ENCODE data around the gene CA11.

The CA11 gene

DNA sequence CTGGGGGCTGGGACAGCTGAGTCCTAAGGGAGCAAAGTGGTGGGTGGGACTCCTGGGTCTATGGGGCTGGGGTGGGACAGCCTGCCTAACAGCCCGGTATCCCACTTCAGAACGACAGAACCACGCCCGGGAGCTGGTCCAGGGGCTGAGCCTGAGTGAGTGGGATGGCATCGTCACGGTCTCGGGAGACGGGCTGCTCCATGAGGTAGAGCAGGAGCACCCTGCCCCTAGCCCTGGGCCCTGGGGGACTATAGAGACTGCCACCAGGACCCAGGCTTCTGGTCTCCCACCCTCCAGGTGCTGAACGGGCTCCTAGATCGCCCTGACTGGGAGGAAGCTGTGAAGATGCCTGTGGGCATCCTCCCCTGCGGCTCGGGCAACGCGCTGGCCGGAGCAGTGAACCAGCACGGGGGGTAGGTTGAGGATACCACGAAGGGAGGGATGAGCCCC lies 18.1 kb downstream of the CA11 start:
- DNase-seq, result no peak

DNA sequence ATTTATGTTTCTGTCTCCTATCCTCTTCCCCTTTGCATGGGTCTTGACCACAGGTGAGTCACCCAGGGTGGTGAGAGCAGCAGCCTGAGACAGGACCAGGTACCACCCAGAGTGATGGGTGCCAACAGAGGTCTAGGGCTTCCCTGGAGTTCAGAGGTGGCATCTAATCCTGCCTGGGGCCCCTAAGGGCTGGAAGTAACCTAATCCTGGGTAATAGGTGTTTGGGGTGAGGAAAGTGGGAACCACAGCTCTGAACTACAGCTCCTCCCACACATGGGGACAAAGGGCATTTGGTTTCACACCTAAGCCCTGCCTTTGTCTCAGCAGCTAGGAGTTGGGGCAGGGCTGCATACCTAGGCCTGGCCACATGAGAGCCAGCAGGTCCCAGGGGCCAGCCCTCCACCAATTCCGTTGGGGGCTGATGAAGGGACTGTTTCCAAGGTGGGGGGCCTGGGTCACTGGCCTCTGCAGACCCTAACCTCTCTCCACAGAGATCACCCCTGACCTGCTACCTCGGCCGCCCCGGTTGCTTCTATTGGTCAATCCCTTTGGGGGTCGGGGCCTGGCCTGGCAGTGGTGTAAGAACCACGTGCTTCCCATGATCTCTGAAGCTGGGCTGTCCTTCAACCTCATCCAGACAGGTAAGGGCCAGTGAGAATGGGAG lies 18.7 kb downstream of the CA11 start:
- no peak for DNase-seq

GRCh38 chr19:48625891-48626327 lies 20.1 kb downstream of the CA11 start:
- DNase-seq, result no peak

DNA sequence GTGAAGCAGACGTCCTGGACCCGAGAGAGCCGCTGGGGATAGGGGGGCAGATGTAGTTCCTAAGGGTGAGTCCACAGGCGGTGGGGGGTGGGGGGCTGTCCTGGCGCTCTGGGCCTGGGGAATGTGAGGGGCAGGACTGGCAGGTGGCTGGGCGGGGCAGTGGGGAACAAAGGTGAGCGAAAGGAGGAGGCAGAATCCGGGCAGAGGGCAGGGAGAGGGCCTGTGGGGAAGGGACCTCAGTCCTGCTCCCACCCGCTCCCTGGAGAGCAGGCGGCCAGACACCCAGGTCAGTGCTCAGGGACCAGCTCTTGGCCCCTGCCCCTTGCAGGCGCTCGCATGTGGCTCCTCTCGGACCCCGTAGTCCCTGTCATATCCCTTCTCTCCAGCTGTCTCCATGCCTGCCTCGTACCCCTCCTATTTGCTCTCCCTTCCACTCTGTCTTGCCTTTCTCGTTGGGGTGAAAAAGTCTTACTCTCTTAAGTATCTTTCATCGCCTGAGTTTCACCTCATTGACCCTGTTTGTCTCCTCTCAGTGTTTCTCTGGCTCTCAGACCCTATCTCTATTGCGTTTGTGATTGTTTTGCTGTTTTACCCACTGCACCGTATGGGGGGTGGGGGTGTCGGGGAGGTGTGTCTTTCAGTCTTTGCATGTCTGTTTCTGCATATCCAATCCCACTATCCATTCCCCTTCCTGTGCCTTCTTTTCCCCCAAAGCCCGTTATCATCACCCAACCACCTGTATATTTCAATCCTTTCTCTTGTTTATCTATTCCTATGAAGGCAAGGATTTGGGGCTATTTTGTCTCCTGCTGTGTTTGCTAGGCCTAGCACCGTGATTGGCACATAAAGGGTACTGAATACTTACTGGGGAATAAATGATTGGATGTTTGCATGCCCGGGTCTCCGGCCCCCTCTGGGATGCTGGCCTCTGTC lies 20.9 kb downstream of the CA11 start:
- DNase-seq, result no peak

DNA sequence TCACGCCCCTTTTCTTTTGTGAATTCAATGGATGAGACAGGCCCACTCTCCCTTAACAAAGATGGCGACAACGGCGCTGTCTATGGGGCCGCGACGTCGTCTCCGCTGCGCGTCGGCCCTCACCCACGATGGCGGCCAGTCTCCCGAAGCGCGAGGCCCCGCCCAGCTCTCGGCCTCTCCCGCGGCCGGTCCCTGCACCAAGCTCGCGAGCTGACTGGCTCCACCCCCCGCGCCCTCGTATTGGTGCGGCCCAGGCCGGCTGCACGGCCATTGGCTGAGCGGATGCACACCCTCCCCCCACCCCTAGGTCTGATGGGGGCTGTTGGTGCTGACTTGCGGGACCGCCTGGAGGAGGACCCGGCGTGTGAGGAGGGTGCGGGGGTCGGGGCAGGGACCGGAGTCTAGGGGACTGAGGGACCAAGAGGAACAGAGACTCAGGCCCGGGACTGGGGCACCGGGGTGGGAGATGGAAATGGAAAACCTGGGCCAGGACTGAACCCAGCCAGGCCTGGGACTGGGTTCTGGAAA lies 21.9 kb downstream of the CA11 start:
- DNase-seq, result peak; percentile 97

GRCh38 chr19:48623556-48624066 lies 22.4 kb downstream of the CA11 start:
- no peak for DNase-seq

DNA sequence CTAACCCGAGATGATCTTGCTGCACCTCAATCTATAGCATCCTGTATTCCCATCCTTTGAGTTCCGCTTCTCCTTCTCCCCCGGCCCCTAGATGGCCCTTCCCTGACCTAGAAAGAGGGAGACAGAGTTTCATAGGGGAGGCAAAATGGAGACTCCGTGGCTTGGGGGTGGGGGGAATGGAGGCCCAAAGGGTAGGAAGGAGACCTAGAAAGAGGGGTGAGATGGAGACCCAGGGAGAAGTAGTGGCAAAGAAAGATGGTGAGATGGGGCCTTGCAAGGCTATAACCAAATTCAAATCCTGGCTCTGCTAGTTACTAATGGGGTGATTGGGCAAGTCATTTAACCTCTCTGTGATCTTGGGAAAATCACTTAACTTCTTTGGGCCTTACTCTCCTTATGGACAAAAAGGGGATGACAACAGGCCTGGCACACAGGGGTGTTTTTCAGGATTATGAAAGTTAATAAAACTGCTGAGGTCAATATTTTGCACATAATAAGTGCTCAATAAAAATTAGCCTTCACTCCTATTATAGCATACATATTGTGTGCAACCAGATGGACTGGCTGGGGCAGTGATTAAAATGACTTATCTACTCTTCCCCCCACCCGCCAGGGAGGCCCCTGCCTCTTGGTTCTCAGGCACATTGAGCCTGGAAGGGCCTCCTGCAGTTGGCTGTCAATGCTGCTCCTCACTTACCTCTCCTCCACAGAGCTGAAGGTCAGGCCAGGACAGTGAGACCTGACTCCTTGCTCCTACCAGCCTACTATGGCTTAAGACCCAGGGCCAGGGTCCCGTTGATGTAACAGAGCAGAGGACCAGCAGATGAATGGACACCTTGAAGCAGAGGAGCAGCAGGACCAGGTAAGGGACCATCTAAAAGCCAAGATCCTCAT lies 26.0 kb downstream of the CA11 start:
- no peak for DNase-seq

- peak; percentile 100 for DNase-seq
Observed at GRCh38 chr19:48618916-48619691, 26.9 kb downstream of the CA11 start, which contains the start of the genes RPL18 and SPHK2. TSS of gene RPL18 (minus strand) at chr19:48619178. CDS start at chr19:48619143, 35 bp downstream. TSS of gene SPHK2 (plus strand) at chr19:48619506. CDS start at chr19:48620515, 1,009 bp downstream.

DNA sequence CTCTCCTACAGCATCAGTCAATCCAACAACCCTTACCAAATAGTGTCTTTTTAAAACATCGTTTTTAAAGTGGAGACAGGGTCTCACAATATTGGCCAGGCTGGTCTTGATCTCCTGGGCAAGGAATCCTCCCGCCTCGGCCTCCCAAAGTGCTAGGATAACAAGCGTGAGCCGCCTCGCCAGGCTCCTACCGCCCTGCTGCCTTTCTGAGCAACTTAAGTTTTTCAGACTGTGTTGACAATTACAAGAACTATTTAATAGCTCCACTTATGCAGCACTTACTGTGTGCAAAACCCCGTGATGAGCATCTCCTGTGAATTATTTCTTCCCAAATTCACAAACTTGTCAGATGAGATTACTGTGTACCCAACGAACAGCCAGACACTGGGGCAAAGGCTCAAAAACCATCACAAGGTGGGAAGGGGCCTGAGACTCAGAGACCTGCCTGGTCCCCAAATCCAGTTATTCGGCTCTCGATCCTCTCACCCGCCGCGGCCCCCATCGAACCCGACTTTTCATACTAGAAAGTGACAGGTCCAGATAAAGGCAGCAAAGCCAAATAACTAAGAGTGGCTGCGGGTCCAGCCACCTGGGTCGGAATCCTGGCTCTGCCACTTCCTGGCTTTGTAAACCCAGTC lies 27.6 kb downstream of the CA11 start:
- DNase-seq, result no peak

DNA sequence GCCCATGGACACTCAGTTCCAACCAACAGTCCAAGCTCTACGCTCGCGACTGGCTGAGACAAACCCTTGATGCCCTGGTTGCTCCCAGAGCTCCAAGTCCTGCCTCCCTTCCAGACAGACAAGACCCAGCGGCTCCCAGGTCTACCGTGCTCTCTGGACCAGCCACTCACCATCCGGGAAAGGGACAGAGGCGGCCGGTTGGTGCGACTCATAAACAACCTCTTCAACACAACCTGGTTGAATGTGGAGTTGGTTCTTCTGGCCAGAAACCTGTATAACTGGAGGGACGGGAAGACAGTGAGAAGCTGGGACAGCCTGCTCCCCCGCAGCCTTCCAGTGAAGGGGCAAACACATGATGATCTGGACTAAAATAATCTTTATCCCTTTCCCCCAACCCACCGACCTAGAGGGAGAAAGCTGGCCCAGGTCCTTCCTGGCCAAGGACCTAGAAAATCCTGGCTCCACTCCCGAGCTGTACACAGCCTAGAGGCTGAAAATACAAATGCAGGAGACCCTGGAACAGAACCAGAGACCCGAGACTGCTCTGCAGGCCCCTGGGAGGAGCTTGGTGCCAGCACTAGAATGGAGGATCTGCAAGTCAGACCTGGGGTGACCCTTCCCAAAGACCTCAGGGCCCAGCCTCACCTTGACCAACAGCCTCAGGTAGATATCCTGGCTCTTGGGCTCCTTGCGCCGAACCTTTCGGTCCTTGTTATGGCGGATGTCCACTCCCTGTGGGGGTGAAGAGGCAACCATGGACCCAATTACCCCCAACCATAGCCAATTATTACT lies 28.6 kb downstream of the CA11 start:
- DNase-seq, result no peak

DNA sequence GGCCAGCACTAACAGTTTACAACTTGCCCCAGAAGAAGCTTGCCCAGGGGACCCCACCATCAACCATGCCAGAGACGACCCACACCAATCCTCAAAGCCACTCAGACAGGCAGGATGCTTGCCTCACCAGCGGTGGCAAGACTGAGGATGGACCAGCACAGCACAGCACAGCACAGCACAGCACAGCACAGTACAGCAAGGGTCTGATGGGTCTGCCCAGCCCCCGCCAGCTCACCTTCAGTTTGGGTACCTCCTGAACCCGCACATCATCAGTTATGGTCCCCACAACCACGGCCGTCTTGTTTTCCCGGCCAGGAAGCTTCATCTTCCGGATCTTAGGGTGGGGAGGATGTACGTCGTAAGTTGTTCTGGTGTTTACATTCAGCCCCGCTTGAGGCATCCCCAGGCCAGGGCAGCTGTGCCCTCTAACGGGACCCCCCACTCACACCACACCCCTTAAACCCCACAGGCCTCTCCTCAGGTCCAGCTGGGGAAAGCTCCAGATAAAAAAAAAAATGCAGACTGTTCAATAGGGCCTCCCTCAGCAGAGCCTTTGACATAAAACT lies 29.4 kb downstream of the CA11 start:
- no peak for DNase-seq

- DNase-seq, result no peak
Observed at GRCh38 chr19:48616041-48616436, 29.9 kb downstream of the CA11 start.

GRCh38 chr19:48615231-48616040 lies 30.6 kb downstream of the CA11 start:
- DNase-seq, result no peak

- DNase-seq, result no peak
Observed at GRCh38 chr19:48614436-48615230, 31.4 kb downstream of the CA11 start, which contains the start of gene FAM83E. TSS of gene FAM83E (minus strand) at chr19:48615076. CDS start at chr19:48613372, 1,704 bp downstream.

GRCh38 chr19:48613852-48614435 lies 32.0 kb downstream of the CA11 start:
- DNase-seq, result no peak

- no peak for DNase-seq
Observed at GRCh38 chr19:48613024-48613851, 32.7 kb downstream of the CA11 start.

Data from NCI-H226 (cell line).